Esophagus squamous epithelium (tissue), 4 donors: ENCODE results near the gene RGS12.

ENCODE experiments used
- CTCF ChIP-seq, 6 experiments: fragments of 450-650 bp in 4 of 6; fragments of 200-600 bp in 2 of 6; sonication (generic) in 2 of 6; IDR thresholded peaks; one replicate each; pipeline ENCODE4 v1.5.1; 2016 to 2019; ENCODE audit warnings: antibody characterized with exemption in 6 of 6, mild to moderate bottlenecking in 4 of 6, moderate library complexity in 4 of 6
- POLR2A ChIP-seq, 4 donors: fragments of 450-650 bp; IDR thresholded peaks; one replicate each; pipeline ENCODE4 v1.6.1; 2017; ENCODE audit warnings: antibody characterized with exemption in 4 of 4, mild to moderate bottlenecking in 4 of 4, moderate library complexity in 3 of 4

GRCh38 chr4:3291969-3292570, 751 bp upstream of the RGS12 start:
- TF ChIP-seq POLR2A (IDR thresholded peaks at IDR 0.05) (no peak), CTCF (IDR thresholded peaks at IDR 0.05) (no peak)
